ENCODE data around the gene VASP. TPM values are rescaled to one million over a fixed set of nuclear protein-coding genes. Genes with fewer than 3 reads are reported as not detected.

The VASP gene
- total and polyA plus RNA-seq, 9 of the 15 experiments (the other 6 are each of a cell fraction or from before 2014, with no cell fraction given) = 16.7 to 261 (median 112) TPM

DNA sequence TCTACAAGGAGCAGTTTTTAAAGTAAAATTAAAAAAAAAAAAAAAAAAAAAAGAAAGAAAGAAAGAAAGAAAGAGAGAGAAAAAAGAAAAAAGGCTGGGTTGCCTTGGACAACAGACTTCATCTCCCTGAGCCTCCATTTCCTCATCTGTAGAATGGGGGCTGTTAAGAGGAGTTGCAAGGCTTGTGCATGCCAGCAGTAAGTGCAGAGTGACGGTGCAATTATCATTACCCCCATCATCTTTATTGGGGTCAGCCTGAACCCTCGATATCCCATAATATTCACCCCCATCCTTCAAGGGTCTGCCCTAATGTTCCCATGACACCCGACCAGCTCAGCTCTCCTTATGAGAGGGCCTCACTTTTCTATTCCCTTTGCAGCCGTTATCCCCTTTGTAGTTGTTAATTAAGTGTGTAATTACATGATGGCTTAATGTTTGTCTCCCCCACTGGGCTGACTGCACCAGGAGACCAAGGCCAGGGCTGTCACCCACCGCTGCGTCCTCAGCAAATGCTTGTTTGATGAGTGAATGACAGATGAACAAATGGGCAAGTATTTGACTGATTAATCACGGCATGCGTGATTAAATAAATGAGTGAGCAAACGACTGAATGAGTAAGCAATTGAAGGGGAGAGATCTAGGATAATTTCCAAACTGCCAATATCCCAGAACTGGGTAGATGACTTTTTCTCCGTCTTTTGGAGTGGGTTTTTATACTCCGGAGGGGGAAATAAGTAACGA is 29.4 kb upstream of the VASP start (continued):
- TF ChIP-seq ZZZ3 (IDR thresholded peaks at IDR 0.05) (no peak), FOXK2 (conservative IDR thresholded peaks at IDR 0.05 in 1 of 2, IDR thresholded peaks at IDR 0.05 in 1 of 2; ENCODE audit: low read depth in 2 of 2) (no peak), FIP1L1 (IDR thresholded peaks at IDR 0.05; ENCODE audit: low read depth, low read length, poor library complexity, severe bottlenecking) (no peak), CEBPG (CRISPR knock-in tag; IDR thresholded peaks at IDR 0.05) (no peak), CEBPG (tag; conservative IDR thresholded peaks at IDR 0.05 in 1 of 2, IDR thresholded peaks at IDR 0.05 in 1 of 2) (no peak), HNRNPH1 (optimal IDR thresholded peaks at IDR 0.05; ENCODE audit: low read depth, low read length) (no peak), DACH1 (IDR thresholded peaks at IDR 0.05; ENCODE audit: partially characterized antibody) (peak; percentile 64), LEF1 (IDR thresholded peaks at IDR 0.05) (0 out of 2 replicates have a peak, but pooled peaks have one; percentile 27), ZNF3 (CRISPR knock-in tag; IDR thresholded peaks at IDR 0.05) (peak; percentile 81), SREBF1 (IDR thresholded peaks at IDR 0.05; ENCODE audit: borderline replicate concordance, low read depth, low read length) (no peak), MEIS2 (IDR thresholded peaks at IDR 0.05; ENCODE audit: partially characterized antibody) (no peak), SAP30 (IDR thresholded peaks at IDR 0.05; ENCODE audit: borderline replicate concordance, insufficient read depth, low read depth, low read length, poor library complexity, severe bottlenecking) (peak; percentile 18), CBX8 (IDR thresholded peaks at IDR 0.05; ENCODE audit: borderline replicate concordance, extremely low read depth, low read depth, low read length, poor library complexity, severe bottlenecking) (no peak), ERF (CRISPR knock-in tag; IDR thresholded peaks at IDR 0.05) (no peak), TOE1 (IDR thresholded peaks at IDR 0.05; ENCODE audit: borderline replicate concordance) (no peak), TOE1 (CRISPR knock-in tag; IDR thresholded peaks at IDR 0.05; ENCODE audit: borderline replicate concordance, low read depth) (no peak), NFE2 (IDR thresholded peaks at IDR 0.05; ENCODE audit: low read depth) (peak; percentile 60), TAF9B (IDR thresholded peaks at IDR 0.05; ENCODE audit: partially characterized antibody) (no peak), ZNF140 (CRISPR knock-in tag; IDR thresholded peaks at IDR 0.05) (no peak), NCOA1 (IDR thresholded peaks at IDR 0.05; ENCODE audit: low read depth) (no peak; the same call in 1 of the 2 replicates), KDM5B (IDR thresholded peaks at IDR 0.05; ENCODE audit: insufficient replicate concordance, low read depth, low read length) (no peak), JUNB (CRISPR knock-in tag; conservative IDR thresholded peaks at IDR 0.05) (no peak), ZNF347 (CRISPR knock-in tag; IDR thresholded peaks at IDR 0.05; ENCODE audit: low read depth) (no peak), ZBTB1 (CRISPR knock-in tag; IDR thresholded peaks at IDR 0.05; ENCODE audit: borderline replicate concordance, low read depth) (no peak)
- TF ChIP-seq, protein P1, sequence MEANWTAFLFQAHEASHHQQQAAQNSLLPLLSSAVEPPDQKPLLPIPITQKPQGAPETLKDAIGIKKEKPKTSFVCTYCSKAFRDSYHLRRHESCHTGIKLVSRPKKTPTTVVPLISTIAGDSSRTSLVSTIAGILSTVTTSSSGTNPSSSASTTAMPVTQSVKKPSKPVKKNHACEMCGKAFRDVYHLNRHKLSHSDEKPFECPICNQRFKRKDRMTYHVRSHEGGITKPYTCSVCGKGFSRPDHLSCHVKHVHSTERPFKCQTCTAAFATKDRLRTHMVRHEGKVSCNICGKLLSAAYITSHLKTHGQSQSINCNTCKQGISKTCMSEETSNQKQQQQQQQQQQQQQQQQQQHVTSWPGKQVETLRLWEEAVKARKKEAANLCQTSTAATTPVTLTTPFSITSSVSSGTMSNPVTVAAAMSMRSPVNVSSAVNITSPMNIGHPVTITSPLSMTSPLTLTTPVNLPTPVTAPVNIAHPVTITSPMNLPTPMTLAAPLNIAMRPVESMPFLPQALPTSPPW (CRISPR knock-in tag; IDR thresholded peaks at IDR 0.05) = no peak
- TF ChIP-seq, protein P2, sequence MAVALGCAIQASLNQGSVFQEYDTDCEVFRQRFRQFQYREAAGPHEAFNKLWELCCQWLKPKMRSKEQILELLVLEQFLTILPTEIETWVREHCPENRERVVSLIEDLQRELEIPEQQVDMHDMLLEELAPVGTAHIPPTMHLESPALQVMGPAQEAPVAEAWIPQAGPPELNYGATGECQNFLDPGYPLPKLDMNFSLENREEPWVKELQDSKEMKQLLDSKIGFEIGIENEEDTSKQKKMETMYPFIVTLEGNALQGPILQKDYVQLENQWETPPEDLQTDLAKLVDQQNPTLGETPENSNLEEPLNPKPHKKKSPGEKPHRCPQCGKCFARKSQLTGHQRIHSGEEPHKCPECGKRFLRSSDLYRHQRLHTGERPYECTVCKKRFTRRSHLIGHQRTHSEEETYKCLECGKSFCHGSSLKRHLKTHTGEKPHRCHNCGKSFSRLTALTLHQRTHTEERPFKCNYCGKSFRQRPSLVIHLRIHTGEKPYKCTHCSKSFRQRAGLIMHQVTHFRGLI (CRISPR knock-in tag; IDR thresholded peaks at IDR 0.05) = no peak

Measured in K562 (cell line).